Peyer's patch (tissue), 4 donors: ENCODE data around the gene ORAI2. TPM values are rescaled to one million over a fixed set of nuclear protein-coding genes. Genes with fewer than 3 reads are reported as not detected.
"Not testable (repeated sequence)": the region's sequence is repeated elsewhere in the genome, so short reads cannot be mapped to it uniquely, and the experiment has no call there.

Experiments
- DNase-seq, 3 donors: peaks; one replicate each; pipeline ENCODE4 v3.0.0-alpha.2; 2017 to 2019
- H3K27ac ChIP-seq, 4 donors: fragments of 200-600 bp; sonication (generic); one replicate each; pipeline ENCODE4 v1.5.1; 2016 to 2019
- H3K27me3 ChIP-seq, 2 donors: fragments of 200-600 bp; sonication (generic); one replicate each; pipeline ENCODE4 v1.5.1; 2019
- H3K36me3 ChIP-seq, 3 donors: fragments of 200-600 bp; sonication (generic); one replicate each; pipeline ENCODE4 v1.5.1; 2016 to 2019
- H3K4me1 ChIP-seq, 4 donors: fragments of 200-600 bp; sonication (generic); one replicate each; pipeline ENCODE4 v1.5.1; 2016 to 2019
- H3K4me3 ChIP-seq, 4 donors: fragments of 200-600 bp; sonication (generic); 1 replicate in 3 of 4; 2 replicates in 1 of 4; pipeline ENCODE4 v1.5.1; 2016 to 2019; ENCODE audit warnings: mild to moderate bottlenecking in 1 of 4
- H3K9me3 ChIP-seq, 4 donors: fragments of 200-600 bp; sonication (generic); one replicate each; pipeline ENCODE4 v1.5.1; 2016 to 2019; ENCODE audit warnings: mild to moderate bottlenecking in 1 of 4
- POLR2A ChIP-seq, 2 donors: fragments of 450-650 bp; IDR thresholded peaks; one replicate each; pipeline ENCODE4 v1.5.1; 2017; ENCODE audit warnings: antibody characterized with exemption in 2 of 2, mild to moderate bottlenecking in 2 of 2, moderate library complexity in 2 of 2
- total RNA-seq, 4 donors: library from RNA; depleted of rRNA; stranded (reverse); fragments of >200 nt; gene quantifications; one replicate each; pipeline ENCODE4 v1.1.0, GENCODE V29; 2016
- TF ChIP-seq, protein P1 (sequence below), 6 experiments: fragments of 450-650 bp in 4 of 6; fragments of 200-600 bp in 2 of 6; sonication (generic) in 1 of 6; IDR thresholded peaks; one replicate each; pipeline ENCODE4 v1.5.1; 2017 to 2019; ENCODE audit warnings: antibody characterized with exemption in 6 of 6, mild to moderate bottlenecking in 3 of 6, moderate library complexity in 1 of 6

Gene ORAI2
- total RNA-seq, 4 donors from 2014 or later: 2.1 to 39.6 (median 4.2) TPM

GRCh38 chr7:102400360-102400759, 33.0 kb upstream of the ORAI2 start:
- Histone ChIP-seq H3K27me3 (no peaks in the 10 kb centered on the region), H3K36me3 (peaks cover 0 to 55% (median 0%) of the 10 kb centered on the region in 3 donors), H3K9me3 (no peaks in the 10 kb centered on the region), H3K27ac (no peak overlapping the region), H3K4me1 (peaks cover 0 to 8% (median 3%) of the 10 kb centered on the region in 4 donors), H3K4me3 (no peak overlapping the region)
- TF ChIP-seq, protein P1, sequence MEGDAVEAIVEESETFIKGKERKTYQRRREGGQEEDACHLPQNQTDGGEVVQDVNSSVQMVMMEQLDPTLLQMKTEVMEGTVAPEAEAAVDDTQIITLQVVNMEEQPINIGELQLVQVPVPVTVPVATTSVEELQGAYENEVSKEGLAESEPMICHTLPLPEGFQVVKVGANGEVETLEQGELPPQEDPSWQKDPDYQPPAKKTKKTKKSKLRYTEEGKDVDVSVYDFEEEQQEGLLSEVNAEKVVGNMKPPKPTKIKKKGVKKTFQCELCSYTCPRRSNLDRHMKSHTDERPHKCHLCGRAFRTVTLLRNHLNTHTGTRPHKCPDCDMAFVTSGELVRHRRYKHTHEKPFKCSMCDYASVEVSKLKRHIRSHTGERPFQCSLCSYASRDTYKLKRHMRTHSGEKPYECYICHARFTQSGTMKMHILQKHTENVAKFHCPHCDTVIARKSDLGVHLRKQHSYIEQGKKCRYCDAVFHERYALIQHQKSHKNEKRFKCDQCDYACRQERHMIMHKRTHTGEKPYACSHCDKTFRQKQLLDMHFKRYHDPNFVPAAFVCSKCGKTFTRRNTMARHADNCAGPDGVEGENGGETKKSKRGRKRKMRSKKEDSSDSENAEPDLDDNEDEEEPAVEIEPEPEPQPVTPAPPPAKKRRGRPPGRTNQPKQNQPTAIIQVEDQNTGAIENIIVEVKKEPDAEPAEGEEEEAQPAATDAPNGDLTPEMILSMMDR (IDR thresholded peaks at IDR 0.05): no peak
- TF ChIP-seq POLR2A (IDR thresholded peaks at IDR 0.05): no peak
- DNase-seq: peak in 1 of 3 donors; percentile 4

DNA sequence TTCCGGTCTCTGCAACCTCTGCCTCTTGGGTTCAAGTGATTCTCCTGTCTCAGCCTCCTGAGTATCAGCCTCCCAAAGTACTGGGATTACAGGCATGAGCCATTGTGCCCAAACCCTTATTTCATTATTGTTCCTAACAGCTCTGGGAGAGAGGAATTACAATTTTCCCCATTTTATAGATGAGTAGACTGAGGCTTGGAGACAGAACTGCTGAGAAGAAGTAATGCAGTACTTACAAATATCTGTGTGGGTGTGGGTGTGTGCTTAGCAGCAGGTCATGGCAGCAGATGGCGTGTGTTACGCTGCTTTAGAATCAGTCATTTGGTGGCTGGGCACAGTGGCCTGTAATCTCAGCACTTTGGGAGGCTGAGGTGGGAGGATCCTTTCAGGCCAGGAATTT, 29.8 kb upstream of the ORAI2 start:
- Histone ChIP-seq H3K9me3 (no peaks in the 10 kb centered on the region), H3K27ac (no peak overlapping the region), H3K4me3 (no peak overlapping the region), H3K36me3 (peaks cover 0 to 86% (median 0%) of the 10 kb centered on the region in 3 donors), H3K27me3 (no peaks in the 10 kb centered on the region), H3K4me1 (no peaks in the 10 kb centered on the region)
- DNase-seq: no peak
- TF ChIP-seq POLR2A (IDR thresholded peaks at IDR 0.05): no peak
- TF ChIP-seq, protein P1 (IDR thresholded peaks at IDR 0.05): no peak

DNA sequence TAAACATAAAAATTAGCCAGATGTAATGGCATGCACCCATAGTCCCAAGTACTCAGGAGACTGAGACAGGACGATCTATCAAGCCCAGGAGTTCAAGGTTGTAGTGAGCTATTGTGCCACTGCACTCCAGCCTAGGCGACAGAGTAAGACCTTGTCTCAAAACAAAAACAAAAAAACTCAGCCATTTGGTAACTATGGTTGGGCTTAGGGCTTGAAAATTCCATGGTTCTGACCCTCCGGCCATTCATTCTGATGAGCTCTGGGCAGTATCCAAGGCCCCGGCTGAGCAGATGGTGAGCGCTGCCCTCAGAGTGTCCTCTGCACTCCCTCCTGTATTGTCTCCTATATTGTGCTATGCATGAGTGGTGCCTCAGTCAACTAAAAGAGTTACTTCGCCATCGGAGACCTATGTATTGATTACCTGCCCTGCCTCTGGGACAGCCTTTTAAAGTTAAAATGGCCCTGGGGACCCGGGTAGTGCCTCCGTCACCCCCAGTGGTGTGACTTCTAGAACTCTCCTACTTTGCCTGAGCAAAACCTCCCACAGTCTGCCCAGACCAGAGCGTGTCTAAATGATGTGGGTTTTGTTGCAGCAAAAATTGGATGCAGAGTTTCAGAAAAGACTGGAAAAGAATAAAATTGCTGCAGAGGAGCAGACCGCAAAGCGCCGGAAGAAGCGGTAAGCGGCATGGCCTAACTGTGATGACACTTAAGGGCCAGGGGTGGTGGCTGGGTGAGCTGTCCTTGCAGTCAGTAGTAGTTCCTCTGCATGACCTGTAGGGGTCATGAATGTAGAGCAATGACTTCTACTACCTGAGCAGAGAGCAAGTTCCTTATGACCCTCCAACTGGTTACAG, 29.1 kb upstream of the ORAI2 start:
- H3K27ac ChIP-seq: no peak overlapping the region
- no peak overlapping the region for H3K4me3 ChIP-seq
- no peaks in the 10 kb centered on the region for H3K9me3 ChIP-seq
- peaks cover 0 to 92% (median 0%) of the 10 kb centered on the region in 3 donors for H3K36me3 ChIP-seq
- TF ChIP-seq POLR2A (IDR thresholded peaks at IDR 0.05): no peak
- TF ChIP-seq, protein P1 (IDR thresholded peaks at IDR 0.05): peak; percentile 69 to 84 (median 77)
- no peaks in the 10 kb centered on the region for H3K27me3 ChIP-seq
- peak in 2 of 3 donors; percentile 41 to 68 for DNase-seq
- H3K4me1 ChIP-seq: no peaks in the 10 kb centered on the region

GRCh38 chr7:102404862-102405188, 28.6 kb upstream of the ORAI2 start:
- H3K27ac ChIP-seq, H3K27me3 ChIP-seq, H3K9me3 ChIP-seq, H3K4me1 ChIP-seq, H3K4me3 ChIP-seq, DNase-seq: not testable (repeated sequence)
- peaks cover 0 to 90% (median 0%) of the 10 kb centered on the region in 3 donors for H3K36me3 ChIP-seq

DNA sequence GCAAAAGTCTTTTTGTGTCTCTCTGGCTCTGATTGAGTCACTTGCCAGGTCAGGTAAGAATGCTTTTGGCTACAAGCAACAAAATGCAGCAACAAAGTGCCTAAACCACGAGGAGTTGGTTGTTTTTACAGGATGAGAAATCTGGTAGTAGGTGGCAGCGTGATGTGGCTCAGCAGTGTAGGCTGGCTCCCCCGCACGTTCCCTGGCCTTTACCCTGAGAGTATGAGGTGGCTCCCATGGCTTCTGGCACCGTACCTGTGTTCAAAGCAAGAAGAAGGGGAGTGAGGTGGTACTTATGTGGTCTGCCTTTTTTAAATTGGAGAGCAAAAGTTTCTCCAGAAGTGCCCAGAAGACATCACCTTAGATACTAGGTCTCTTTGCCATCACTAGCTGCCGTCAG, 25.5 kb upstream of the ORAI2 start:
- Histone ChIP-seq H3K9me3 (no peaks in the 10 kb centered on the region), H3K27me3 (no peaks in the 10 kb centered on the region), H3K27ac (peak overlapping the region in 2 of 4 donors; percentile 2 to 59), H3K4me3 (no peak overlapping the region), H3K36me3 (peaks cover 0 to 88% (median 0%) of the 10 kb centered on the region in 3 donors), H3K4me1 (no peaks in the 10 kb centered on the region)
- TF ChIP-seq, protein P1 (IDR thresholded peaks at IDR 0.05): no peak
- TF ChIP-seq POLR2A (IDR thresholded peaks at IDR 0.05): no peak
- peak in 1 of 3 donors; percentile 15 for DNase-seq

- H3K27ac ChIP-seq: peak overlapping the region in 1 of 4 donors; percentile 59
- H3K9me3 ChIP-seq, H3K4me1 ChIP-seq, H3K4me3 ChIP-seq, H3K27me3 ChIP-seq: not testable (repeated sequence)
- H3K36me3 ChIP-seq: peaks cover 0 to 81% (median 0%) of the 10 kb centered on the region in 3 donors
- peak in 2 of 3 donors; percentile 56 to 57 for DNase-seq
Measured at GRCh38 chr7:102408530-102408929, 24.8 kb upstream of the ORAI2 start.
